Measurements from ENCODE around the gene ANKRD2.
"Not testable (repeated sequence)": the region's sequence is repeated elsewhere in the genome, so short reads cannot be mapped to it uniquely, and the experiment has no call there.

The ANKRD2 gene

GRCh38 chr10:97572214-97572989 is at the start of gene ANKRD2:
TSS of gene ANKRD2 (plus strand) at chr10:97572779. CDS start at chr10:97572789, 10 bp downstream.
- DNase-seq: no peak

DNA sequence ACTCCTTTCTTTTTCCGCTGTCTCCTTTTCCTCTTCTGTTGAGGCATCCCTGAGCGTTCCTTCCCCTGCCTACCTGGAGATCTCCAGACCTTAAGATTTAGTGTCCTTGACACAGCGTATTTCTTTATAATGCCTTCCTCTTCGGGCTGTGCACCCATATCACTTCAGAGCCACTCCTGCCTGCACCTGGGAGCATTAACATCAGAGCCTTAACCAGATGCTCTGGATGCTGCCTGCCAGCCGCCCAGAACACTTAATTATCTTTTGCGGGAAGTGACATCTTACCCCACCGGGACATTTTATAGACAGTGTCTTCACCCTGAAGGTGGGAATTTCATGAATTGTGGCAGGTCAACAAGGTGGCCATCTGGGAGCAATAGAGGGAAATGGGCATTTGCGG is 49.6 kb upstream of the ANKRD2 start:
- no peak for DNase-seq

DNA sequence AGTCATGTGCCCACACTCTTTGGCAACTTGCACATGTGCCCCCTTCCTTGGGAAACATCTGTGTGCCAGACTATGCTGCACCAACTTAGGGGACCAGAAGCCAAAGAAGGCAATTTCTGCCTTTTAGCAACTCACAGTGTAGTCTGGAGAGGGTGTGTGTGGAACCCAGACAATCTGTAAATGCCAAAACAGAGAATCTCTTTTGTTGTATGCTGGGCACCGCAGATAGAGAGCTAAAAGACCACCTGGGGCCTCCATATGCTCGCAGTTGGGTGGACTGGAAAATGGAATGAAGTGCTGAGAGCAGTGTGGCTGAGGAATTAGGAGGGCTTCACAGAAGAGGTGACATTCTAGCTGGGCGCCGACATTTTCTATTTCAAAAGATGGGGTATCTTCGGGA is 47.5 kb upstream of the ANKRD2 start:
- DNase-seq: no peak

GRCh38 chr10:97525683-97526110 is 46.9 kb upstream of the ANKRD2 start:
- DNase-seq: no peak

GRCh38 chr10:97528876-97529275 is 43.7 kb upstream of the ANKRD2 start:
- not testable (repeated sequence) for DNase-seq

DNA sequence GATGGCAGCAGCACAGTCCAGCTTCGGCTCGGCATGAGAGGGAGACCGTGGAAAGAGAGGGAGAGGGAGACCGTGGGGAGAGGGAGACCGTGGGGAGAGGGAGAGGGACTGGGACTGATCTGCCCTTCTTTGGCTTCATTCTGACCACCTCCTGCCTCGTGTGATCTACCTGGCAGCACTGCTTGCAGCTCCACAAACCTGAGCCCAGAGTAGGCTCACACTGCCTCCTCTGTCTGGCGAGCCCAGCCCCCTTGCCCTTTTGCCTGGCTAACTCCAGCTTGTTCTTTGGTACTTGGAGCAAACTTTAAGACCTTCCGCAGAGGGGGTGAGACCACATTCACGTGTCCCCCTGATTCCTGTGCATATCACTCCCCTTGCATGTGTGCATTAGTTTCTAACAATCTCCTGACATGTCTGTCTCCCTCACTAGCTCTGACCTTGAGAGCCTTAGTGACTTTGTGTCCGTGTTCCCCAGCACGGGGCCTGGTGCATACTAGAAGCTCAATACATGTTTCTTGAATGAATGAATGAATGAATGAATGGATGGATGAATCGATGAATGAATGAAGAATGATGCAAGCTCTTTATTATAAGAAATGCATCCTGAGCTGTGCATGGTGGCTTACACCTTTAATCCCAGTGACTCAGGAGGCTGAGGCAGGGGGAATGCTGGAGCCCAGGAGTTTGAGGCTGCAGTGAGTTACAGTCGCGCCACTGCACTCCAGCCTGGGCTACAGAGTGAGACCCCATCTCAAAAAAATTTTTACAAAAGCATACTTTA is 42.7 kb upstream of the ANKRD2 start:
- DNase-seq: no peak

DNA sequence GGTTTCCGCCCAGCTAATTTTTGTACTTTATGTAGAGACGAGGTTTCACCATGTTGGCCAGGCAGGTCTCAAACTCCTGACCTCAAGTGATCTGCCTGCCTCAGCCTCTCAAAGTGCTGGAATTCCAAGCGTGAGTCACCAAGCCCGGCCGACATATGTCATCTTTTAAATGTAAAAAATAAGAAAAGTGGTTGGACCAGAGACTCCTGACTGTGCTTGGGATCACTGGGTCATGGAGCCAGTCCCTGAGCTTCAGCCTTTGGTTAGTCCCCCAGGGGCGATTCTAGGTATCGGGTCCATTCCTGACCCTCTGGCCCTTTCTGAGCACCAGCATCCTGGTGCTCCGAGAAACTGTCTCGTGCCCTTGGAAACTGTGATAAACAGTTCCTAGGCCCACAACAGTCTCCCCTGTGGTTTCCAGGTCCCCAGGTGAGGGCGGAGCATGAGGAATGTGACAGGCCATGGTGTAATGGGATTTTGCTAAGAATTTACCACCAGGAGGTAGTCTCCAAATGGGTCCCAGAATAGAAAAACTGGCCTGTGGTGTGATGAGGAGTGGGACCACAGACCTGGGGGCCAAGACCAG is 41.1 kb upstream of the ANKRD2 start:
- DNase-seq: no peak

DNA sequence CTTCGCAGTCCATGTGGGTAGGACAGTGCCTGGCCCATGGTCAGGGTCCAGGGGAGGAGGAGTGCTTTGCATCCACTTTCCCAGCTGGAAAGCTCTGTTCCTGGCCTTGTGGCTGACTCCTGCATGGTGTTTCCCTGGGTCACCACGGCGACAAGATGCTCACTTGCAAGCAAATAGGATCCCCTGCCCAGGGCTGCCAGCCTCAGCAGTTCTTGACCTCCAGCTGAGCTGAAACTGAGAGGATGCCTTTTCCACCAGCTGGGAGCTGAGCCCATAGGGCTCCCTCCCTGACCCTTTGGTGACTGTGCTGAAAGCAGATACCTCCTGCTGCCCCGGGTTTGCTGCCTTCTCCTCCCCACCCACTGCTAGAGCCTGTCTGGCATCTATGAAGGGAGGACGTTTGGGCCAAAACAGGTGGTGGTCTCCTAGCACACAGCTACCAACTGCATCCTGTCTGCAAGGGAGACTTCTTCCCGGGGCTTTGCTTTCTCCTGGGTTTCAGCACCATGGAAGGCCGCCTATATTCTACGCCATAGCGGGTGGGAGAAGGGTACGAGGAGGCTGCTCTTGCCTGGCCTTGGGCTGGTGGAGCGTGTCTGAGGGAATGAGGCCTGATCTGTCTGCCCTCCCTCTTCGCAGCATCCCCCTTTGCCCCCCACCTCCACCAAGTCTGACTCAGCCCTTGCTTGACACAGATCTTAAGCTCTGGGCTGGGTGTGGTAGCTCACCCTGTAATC is 39.5 kb upstream of the ANKRD2 start:
- DNase-seq: no peak

- no peak for DNase-seq
Measured at GRCh38 chr10:97533888-97534287, 38.7 kb upstream of the ANKRD2 start.

DNA sequence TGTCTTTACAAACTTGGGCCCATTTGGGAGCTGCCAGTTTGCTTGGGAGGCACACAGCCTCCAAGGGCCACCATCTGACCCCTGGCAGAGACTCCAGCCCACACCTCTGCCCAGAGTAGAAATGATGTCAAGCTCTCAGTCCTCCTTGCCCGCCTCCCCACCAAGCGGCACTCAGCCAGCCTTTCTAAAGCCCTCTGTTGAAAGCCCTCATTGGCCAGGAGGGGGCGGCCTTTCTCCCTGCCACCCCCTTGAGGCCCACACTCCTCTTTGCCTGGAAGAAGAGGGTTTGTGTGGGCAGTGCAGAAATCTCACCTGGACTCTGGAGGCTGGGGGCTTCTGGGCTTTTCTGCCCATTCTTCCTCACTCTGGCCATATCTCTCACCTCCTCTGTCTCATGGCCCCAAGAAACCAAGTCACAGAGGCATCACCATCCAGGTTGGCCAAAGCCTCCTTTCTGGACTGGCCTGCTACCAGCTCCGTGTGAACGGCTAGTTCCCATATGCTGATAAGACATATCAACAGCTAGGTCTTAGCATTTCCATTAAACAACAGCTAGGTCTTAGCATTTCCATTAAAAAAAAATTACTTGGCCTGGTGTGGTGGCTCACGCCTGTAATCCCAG is 37.7 kb upstream of the ANKRD2 start:
- DNase-seq: no peak

DNA sequence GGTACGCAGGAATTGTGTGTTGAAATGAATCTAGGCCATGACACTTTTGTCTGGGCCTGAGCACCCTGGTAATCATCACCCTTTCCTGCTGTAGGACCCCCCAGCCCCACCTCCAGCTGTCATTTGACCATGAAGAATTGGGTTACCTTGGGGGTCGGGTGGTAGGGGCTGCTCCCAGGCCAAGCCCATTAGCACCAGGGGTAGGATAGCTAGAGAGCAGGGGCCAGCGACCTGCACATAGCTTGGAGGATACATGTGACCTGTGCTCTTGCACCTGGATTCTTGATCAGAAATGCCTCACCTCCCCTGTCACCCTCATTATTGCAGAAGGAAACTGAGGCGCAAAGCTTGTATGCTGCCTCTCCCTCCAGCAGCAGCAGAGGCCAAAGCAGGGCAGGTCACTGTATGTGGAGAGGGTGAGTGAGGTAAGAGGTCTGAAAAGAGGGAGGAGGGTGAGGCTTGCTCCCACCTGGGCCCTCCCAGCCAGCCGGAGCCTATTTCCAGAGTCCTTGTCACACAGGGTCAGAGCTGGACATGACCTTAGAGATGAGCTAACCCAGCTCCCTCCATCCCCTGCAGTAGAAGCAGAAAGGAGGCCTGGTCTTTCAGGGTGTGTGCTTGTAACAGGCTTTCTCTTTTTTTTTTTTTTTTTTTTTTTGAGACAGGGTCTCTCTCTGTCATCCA is 35.3 kb upstream of the ANKRD2 start:
- DNase-seq: no peak

GRCh38 chr10:97538411-97538810 is 34.2 kb upstream of the ANKRD2 start:
- DNase-seq: no peak

GRCh38 chr10:97538839-97539238 is 33.7 kb upstream of the ANKRD2 start:
- DNase-seq: no peak

- no peak for DNase-seq
Measured at GRCh38 chr10:97539523-97540200, 32.9 kb upstream of the ANKRD2 start.

DNA sequence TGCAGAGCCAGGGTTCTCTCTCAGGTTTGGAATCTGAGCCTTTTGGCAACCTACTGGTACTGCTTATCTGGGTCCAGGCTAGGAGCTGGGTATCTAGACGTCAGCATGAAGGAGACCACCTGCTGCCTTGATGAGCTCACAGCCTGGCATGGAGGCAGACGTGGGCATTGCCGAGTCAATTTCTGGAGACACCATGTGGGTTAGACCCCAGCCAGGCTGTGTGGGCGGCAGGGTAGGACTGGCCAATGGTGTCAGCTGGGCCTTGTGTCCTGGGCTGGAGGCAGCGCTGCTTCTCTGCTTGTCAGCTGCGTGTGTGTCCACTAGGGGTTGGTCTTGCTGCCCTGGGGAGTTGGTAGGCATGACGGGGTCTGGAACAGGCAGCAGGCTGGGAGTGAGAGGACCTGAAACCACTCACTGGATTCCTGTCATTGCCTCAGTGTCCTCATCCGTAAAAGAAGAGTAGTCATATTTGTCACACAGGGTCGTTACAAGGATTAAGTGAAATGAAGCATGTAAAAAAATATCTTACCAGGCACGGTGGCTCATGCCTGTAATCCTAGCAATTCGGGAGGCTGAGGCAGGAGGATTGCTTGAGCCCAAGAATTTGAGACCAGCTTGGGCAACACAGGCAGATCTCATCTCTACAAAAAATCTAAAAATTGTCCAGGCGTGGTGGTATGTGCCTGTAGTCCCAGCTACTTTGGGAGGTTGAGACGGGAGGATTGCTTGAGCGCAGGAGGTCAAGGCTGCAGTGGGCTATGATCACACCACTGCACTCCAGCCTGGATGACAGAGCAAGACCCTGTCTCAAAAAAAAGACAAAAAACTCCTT is 31.7 kb upstream of the ANKRD2 start:
- no peak for DNase-seq

- DNase-seq: no peak
Measured at GRCh38 chr10:97542169-97543024, 30.2 kb upstream of the ANKRD2 start.

DNA sequence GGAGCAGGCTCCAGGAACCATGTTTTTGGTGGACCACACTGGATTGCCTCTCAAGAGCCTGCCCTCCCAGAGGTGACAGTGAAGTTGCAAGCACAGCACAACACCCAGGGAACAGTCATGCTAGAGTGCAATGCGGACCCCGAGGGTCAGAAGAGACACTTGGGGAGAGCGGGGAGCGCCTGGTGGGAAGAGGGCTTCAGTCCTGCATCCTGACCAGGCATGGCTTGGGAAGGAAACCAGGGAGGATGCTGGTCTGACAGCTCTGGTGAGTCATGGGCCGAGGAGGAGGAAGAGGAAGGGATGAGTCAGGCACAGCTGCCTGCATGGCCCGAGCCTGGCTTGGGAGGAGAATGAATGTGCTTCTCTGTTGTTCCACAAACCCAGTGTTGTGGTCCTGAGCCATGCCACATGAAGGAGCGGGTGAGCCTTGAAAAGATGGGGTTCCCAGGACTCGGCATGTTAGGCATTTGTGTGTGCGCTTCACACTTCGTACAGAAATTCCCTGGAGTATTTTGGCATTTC is 29.5 kb upstream of the ANKRD2 start:
- no peak for DNase-seq

- DNase-seq: no peak
Measured at GRCh38 chr10:97546456-97547270, 25.9 kb upstream of the ANKRD2 start.

- no peak for DNase-seq
Measured at GRCh38 chr10:97547271-97547600, 25.3 kb upstream of the ANKRD2 start.

Measured in NCI-H1048 (cell line).